ENCODE data around the gene SMIM24.
"Not testable (repeated sequence)": the region's sequence is repeated elsewhere in the genome, so short reads cannot be mapped to it uniquely, and the experiment has no call there.

SMIM24 gene

DNA sequence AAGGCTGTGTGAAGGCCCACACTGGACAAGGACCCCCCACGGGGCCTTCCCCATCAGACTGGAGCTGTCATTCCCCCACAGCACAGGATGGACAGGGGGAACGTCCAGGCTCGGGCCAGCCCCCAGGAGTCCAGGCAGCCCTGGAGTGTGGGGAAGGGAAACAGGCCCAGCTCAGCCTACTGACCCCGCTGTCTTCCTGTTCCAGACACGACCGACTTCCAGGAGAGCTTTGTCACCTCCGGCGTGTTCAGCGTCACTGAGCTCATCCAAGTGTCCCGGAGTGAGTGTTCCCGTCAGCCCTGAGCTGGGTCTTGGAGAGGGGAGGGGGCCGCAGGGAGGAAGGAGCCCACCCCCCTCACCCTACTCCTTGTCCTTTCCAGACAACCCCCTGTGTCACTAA lies 47.0 kb downstream of the SMIM24 start:
- no peak for DNase-seq

GRCh38 chr19:3431760-3432397 lies 48.4 kb downstream of the SMIM24 start:
- DNase-seq: no peak

DNA sequence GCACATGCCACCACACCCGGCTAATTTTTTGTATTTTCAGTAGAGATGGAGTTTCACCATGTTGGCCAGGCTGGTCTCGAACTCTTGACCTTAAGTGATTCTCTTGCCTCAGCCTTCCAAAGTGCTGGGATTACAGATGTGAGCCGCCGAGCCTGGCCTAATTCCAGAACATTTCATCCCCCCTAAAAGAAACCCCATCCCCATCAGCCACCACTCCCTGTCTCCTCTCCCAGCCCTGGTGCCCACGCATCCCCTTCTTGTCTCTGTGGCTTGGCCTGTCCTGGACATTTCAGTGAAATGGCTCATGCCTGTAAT lies 50.0 kb downstream of the SMIM24 start:
- not testable (repeated sequence) for DNase-seq

- no peak for DNase-seq
Measured at GRCh38 chr19:3426433-3426832, 53.9 kb downstream of the SMIM24 start.
